AG08395 (cell line): ENCODE data around the gene UBAP1.
A peak's percentile ranks its signal among the peaks of the same experiment; 100 is the strongest.
"Not testable (repeated sequence)": the region's sequence is repeated elsewhere in the genome, so short reads cannot be mapped to it uniquely, and the experiment has no call there.

ENCODE experiments used
- DNase-seq: peaks from one replicate; pipeline ENCODE4 v3.0.0; 2012; ENCODE audit warnings: mixed read lengths, low spot score

The UBAP1 gene

DNA sequence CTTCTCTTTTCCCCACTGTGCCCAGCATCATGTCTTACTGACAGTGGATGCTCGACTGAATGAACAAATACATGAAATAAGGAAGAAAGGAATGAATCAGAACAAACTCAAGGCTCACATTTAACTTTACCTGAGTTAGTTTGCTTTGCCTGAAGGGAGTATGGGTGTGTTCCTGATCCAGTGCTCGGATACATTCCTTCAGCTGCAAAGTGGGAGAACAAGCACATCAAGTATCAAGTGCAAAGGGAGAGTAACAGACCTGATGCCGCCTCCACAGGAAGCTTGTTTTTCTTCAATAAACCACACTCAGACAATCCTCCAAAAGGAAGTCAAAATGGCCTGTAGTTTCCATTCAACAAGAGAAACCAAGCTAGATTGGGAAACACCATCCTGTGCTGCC is 84.1 kb downstream of the UBAP1 start:
- no peak for DNase-seq

DNA sequence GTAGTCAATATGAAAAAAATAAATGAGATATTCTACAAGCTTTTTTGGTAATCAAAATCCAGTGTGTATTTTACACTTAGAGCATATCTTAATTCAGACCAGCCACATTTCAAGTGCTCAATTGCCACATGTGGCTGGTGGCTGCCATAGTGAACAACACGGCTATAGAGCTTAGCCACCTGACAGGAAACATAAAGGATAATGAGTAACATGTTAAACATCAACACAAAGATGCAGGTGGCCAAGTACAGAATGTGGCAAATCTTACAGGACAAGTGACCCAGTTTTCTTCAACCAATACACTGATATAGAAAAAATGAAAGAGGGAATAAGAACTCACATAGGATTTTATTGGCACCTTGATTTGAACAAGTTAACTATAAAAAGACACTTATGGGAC is 88.8 kb downstream of the UBAP1 start:
- no peak for DNase-seq

DNA sequence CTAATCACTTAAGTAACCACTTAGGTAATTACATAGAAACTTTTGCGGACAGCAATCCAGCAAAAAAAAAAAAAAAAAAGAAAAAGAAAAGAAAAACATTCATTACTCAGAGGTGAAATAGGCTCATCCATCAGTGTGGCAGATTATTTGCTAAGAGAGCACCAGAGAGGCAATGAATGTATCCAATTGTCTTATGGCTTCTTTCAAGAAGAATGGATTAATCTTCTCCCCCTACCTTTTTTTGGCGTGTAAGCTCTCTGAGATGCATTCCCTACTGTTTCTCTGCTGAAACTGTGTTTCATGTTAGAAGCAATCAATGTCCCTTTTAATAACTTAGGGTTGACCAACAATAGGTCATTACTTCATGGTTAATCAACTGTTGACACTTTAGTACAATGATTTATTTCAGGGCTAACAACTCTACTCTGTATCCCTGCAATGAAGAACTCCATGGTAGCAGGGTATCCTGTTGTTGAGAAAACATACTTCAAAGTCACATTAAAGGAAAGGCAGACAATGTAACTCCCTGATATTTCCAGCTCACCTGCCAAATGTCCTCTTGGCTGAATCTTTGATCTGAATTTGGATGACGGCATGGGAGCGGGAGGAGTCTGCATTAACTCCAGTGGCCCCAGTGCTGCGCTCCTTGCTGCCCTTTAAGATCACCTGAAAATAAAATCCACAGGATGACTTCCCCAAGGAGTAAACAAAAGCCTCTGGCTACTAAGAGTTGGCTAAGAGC is 92.6 kb downstream of the UBAP1 start:
- DNase-seq = no peak

DNA sequence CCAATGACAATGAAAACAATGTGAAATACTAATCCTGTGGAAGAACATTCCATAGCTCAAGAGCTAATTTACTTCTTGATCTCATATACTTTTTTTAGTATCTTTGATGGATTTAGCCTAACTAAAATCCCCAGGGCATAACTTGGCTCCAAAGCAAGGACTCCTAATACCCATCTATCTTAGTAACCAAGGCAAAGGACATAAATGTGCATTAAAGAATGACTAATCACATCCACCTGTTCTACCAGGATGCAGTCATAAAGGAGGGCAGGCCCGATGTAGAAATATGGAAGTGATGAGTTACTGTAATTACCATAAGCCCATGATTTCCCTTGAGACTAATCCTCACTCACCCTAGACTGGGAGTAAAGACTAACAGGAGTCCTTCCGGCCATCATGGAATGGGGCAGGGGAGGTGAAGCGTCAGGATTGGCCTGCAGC is 93.3 kb downstream of the UBAP1 start:
- DNase-seq = no peak

DNA sequence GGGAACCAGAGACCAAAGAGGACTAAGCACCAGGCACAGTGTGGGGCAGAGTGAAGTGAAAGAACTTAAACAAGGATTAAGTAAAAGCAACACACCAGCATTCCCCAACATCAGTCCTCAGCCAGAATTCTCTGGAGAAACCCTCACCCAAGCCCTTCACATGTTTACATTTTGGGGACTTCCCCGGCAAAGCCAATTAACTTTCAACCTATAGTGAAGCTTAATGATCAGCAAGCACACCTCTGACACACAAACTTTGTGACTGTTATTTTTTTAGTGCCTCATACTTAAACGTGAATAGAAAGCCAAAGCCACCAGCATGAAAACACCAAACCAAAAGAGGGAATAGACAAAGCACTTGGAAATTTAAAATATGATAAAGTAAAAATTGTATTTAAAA is 94.7 kb downstream of the UBAP1 start:
- not testable (repeated sequence) for DNase-seq

DNA sequence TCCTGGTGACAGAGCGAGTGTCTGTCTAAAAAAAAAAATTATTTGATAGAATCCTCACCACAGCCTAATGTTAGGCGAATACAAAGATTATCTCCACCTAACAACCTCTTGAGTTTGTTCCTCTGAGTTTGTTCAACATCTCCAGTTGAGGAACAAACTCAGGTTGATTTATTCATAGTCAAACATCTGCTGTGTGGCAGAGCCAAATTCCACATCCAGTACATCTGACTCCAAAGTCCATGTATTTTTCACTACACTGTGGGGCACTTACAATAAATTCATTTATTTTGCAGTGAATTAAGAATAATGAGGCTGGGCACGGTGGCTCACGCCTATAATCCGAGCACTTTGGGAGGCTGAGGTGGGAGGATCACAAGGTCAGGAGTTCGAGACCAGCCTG is 97.0 kb downstream of the UBAP1 start:
- no peak for DNase-seq

DNA sequence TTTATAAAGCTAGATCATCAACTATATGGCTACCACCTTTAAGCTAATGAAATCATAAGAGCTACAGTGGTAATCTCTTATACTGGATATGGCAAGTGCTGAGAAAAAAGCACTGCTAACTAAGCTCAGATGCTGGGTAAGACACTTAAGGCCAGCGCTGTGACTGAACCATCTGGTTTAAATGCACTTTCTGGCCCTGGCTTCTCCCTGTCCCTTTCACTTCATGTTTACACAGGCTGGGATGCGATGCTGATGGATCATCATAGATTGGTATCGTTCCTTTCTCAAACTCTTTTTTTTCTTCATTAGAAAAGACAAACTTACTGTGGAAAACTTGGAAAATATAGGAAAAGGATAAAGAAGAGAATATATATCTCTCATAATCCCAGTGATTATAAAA is 97.9 kb downstream of the UBAP1 start:
- DNase-seq = no peak

DNA sequence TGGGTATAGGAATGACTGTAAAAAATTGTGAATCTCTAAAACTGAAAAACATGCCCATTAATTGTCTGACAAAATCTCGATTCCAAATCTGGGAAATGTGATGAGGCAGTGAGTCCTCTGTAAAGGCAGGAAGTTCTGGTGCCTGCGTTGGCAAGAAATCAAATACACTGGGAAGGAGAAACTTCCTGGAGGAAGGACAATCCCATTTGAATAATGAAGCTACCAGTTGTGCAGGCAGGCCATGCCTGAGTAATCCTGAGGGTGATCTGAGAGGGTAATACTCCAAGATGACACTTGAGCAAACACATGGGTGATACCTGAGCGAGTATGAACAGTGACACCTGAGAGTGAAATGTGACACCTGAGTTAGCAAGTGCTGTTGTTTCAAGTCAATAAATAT is 100.6 kb downstream of the UBAP1 start:
- DNase-seq = peak; percentile 10

DNA sequence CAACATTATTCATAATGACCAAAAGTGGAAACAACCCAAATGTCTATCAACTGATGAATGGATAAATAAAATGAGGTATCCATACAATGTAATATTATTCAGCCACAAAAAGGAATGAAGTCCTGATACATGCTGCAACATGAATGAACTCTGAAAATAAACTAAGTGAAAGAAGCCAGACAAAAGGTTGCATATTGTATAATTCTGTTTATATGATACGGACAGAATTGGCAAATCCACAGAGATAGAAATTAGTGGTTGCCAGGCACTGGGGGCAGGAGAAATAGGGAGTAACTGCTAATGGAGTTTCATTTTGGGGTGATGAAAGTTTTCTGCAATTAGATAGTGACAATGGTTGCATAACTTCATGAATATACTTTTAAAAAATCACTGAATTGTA is 103.3 kb downstream of the UBAP1 start:
- no peak for DNase-seq

DNA sequence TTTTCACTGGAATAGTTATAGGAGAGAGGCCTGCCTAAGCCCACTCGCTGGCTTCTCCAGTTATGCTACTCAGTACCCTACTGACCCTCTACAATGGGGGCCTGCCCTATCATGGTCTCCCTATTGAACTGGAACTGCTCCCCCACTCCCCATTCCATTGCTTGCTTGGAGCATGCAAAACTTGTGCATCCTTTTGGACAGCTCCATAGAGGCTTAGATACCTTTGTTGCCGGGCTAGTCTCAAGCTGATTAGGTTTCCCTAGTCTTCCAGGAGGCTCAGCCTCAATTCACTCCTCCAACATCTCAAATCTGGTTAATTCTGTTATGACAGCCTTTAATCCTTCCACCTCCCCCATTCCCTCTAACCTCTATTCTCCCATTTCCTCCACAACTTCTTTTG is 110.3 kb downstream of the UBAP1 start:
- DNase-seq = no peak

DNA sequence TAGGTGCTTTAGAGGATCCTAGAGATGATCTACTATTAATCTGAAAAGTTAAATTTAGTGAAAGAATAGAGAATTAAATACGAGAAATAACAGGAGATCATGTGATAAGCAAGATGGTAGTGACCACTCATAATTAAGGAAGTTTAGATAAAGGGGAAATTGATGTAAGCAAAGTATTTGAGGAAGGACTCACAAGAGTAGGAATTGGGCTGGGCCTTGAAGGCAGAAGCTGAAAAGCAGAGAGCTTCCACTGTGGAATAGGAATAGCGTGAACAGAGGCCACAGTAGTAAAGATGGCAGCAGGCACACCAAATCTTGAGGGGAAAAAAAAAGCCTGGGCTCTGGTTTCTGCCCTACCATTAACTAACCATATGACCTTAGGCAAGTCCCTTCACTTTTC is 112.2 kb downstream of the UBAP1 start:
- DNase-seq = no peak

DNA sequence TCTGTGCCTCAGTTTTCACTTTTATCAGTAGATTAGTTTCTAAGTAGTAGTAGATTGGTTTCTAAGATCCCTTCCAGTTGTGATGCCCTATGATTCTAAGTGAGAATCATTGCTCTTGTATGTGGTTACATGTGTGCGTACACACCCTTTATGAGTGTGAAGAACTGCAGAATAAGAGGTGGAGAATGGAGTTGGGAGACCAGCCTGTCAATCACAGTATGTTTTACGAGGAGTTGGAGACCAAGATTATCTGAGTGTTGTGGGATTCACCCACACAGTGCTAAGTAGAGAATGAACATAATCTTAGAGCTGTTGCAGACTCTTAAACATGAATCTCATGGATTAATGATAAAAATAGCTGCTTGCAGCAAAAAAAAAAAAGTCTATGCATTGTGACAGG is 112.6 kb downstream of the UBAP1 start:
- no peak for DNase-seq

DNA sequence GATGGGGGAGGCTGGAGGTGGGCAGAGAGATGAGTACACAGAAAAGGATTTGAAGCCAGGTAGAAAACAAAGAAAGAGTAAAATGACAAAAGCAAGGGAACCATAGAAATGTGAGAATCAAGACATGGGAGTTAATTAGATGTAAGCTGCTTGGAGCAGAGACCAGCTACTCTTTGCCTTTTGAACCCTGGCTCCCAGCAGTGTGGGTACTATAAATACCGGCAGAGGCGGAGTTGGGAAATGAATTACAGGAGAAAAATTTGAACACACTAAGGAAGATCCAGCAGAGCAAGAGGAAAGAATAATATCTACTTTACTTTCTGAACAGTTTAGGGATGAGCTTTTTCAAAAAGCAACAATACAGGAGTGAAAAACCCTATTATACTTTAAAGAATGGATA is 113.7 kb downstream of the UBAP1 start:
- DNase-seq = no peak

DNA sequence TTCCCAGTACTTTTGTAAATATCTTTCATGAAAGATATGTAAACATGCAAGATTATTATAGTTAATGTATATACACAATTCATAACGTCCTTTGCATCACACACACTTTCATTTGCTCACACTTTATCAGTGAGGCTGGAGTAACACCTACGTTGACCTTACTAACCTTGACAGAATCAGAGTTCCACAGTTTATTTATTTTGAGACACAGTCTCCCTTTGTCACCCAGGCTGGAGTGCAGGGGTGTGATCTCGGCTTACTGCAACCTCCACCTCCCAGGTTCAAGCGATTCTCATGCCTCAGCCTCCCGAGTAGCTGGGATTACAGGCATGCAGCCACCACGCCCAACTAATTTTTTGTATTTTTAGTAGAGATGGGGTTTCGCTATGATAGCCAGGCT is 122.2 kb downstream of the UBAP1 start:
- DNase-seq = not testable (repeated sequence)
